ENCODE results near the gene STK40. TPM values are rescaled to one million over a fixed set of nuclear protein-coding genes. Genes with fewer than 3 reads are reported as not detected.

The STK40 gene
- total and polyA plus RNA-seq, 9 of the 15 experiments (the other 6 are each of a cell fraction or from before 2014, with no cell fraction given) = 0.69 to 94.3 (median 39.1) TPM

DNA sequence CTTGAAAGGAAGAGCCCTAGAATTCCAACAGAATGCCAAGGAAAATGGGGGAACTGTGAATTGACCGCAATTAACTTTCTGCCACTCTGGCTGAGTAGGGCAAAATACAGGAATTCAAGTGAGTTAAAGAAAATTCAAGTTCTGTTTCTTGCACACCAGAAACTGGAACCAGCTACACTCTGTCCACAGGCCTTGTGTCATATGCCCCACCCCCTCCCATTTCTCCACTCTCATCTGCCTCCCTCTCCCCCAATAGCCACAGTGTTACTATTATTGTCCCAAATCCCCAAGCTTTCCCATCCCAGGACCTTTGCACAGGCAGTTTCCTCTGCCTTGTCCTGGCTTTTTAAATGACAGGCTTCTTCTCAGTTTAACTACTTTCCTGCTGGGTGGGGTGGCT is 4.3 kb upstream of the STK40 start:
- in situ Hi-C loops (cut with MboI) (no loop called here), intact Hi-C loops (cut with micrococcal nuclease) (loop anchor here (5.0 kb wide), 1 partner anchor 68 kb away; the partner anchor contains the start of gene EVA1B)
- POLR2A ChIA-PET = interaction anchor here (0.7 to 9.7 kb wide), 4 partner anchors 9 to 1155 kb away, joined by 3 to 315 read pairs (median 4); partner anchors contain the start of gene LSM10
- no TSS peak for BruUV-seq (replicated peaks)
- Histone ChIP-seq H3K9me3 (replicated peaks; ENCODE audit: control insufficient read depth, insufficient read depth, low read depth, low read length) (no peaks in the 10 kb centered on the region), H3K4me2 (ENCODE audit: insufficient read depth, low read length) (no peak overlapping the region), H3K9me1 (ENCODE audit: control insufficient read depth, insufficient read depth, low read length) (peaks cover 5% of the 10 kb centered on the region), H3K9ac (ENCODE audit: insufficient read depth in 1 of 2, low read depth in 2 of 2, low read length in 2 of 2) (no peak overlapping the region), H4K20me1 (replicated peaks; ENCODE audit: control insufficient read depth, insufficient read depth, low read length) (peaks cover 3% of the 10 kb centered on the region; the same call in 1 of the 2 replicates), H3K4me1 (replicated peaks in 1 of 2; ENCODE audit: control insufficient read depth in 2 of 2, insufficient read depth in 2 of 2, low read length in 2 of 2) (peaks cover 17 to 20% of the 10 kb centered on the region in 2 experiments), H3K27ac (ENCODE audit: extremely low read depth, low read depth, low read length) (peak overlapping the region; percentile 19; the same call in 1 of the 3 replicates), H3K79me2 (ENCODE audit: control insufficient read depth, insufficient read depth, low read length) (peaks cover 19% of the 10 kb centered on the region), H3K4me3 (no peak overlapping the region), H3K36me3 (ENCODE audit: control insufficient read depth, insufficient read depth, low read length) (peaks cover 62% of the 10 kb centered on the region), H2AFZ (ENCODE audit: low read depth, low read length) (no peak overlapping the region), H3K27me3 (ENCODE audit: control insufficient read depth in 2 of 2, insufficient read depth in 2 of 2, low read length in 2 of 2) (no peaks in the 10 kb centered on the region)
- TF ChIP-seq HMGN3 (IDR thresholded peaks at IDR 0.05; ENCODE audit: borderline replicate concordance, extremely low read depth, insufficient read length, low read depth, low read length) (no peak), NFRKB (IDR thresholded peaks at IDR 0.05; ENCODE audit: low read depth) (no peak), ZNF699 (CRISPR knock-in tag; IDR thresholded peaks at IDR 0.05; ENCODE audit: insufficient replicate concordance) (no peak), ZNF778 (CRISPR knock-in tag; IDR thresholded peaks at IDR 0.05) (no peak), MCM3 (IDR thresholded peaks at IDR 0.05) (no peak), KLF10 (CRISPR knock-in tag; IDR thresholded peaks at IDR 0.05) (no peak), SMC3 (conservative IDR thresholded peaks at IDR 0.05; ENCODE audit: insufficient read depth, low read depth, low read length) (no peak), NEUROD1 (IDR thresholded peaks at IDR 0.05; ENCODE audit: borderline replicate concordance, low read depth, low read length, partially characterized antibody) (no peak), WHSC1 (IDR thresholded peaks at IDR 0.05; ENCODE audit: low read length) (no peak), SIN3A (IDR thresholded peaks at IDR 0.05; ENCODE audit: borderline replicate concordance in 2 of 2, control insufficient read depth in 1 of 2, low read depth in 2 of 2, low read length in 2 of 2) (no peak), DACH1 (IDR thresholded peaks at IDR 0.05; ENCODE audit: partially characterized antibody) (no peak), BRF1 (IDR thresholded peaks at IDR 0.05; ENCODE audit: borderline replicate concordance, extremely low read depth, insufficient read length) (no peak)
- TF ChIP-seq, protein P1, sequence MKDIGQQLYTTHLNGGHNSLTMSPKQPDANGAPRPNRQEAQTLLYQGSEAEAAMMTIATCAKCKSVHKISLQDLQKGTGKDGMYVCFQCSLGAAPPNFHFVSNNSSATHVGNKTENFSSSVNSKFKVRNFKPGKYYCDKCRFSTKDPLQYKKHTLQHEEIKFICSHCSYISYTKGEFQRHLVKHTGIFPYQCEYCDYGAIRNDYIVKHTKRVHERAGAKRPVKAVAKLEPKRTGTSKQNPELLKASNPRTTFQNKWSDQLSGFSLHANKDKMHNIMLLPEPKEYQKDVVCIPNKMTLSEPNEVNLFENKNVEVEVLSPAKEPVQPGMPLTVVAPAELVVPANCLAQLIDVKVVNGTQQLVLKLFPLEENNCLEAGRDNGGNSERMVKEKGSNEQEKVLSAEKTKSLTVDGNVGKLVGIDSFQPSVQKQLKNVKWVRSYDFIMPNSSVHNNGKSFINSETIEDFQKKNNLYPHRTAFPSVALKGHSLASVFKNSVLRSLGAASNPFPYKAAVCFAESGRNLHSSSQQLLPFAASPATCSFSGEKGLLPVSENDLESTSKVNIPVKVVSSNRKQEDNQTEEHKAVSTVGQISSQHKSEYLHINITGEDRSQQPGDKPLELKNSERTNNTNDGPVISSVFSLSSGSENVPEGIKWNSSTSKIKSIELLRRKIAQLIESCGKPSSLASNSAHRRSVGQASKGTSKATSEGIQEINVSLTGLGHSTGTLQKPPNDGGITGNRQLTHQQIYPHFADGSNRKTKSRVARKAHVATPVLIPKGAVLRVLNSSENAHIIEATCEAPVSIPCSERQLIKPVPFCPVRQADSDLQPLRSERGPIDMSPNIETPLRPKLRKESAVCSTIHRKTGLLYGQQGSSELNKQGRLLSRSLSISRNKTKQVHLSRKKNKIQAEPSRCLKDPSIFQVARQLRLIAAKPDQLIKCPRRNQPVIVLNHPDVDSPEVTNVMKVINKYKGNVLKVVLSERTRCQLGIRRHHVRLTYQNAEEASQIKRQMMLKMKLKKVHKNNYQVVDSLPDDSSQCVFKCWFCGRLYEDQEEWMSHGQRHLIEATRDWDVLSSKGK (CRISPR knock-in tag; IDR thresholded peaks at IDR 0.05) = no peak
- TF ChIP-seq, protein P2, sequence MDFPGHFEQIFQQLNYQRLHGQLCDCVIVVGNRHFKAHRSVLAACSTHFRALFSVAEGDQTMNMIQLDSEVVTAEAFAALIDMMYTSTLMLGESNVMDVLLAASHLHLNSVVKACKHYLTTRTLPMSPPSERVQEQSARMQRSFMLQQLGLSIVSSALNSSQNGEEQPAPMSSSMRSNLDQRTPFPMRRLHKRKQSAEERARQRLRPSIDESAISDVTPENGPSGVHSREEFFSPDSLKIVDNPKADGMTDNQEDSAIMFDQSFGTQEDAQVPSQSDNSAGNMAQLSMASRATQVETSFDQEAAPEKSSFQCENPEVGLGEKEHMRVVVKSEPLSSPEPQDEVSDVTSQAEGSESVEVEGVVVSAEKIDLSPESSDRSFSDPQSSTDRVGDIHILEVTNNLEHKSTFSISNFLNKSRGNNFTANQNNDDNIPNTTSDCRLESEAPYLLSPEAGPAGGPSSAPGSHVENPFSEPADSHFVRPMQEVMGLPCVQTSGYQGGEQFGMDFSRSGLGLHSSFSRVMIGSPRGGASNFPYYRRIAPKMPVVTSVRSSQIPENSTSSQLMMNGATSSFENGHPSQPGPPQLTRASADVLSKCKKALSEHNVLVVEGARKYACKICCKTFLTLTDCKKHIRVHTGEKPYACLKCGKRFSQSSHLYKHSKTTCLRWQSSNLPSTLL (IDR thresholded peaks at IDR 0.05) = no peak
- TF ChIP-seq, protein P3, sequence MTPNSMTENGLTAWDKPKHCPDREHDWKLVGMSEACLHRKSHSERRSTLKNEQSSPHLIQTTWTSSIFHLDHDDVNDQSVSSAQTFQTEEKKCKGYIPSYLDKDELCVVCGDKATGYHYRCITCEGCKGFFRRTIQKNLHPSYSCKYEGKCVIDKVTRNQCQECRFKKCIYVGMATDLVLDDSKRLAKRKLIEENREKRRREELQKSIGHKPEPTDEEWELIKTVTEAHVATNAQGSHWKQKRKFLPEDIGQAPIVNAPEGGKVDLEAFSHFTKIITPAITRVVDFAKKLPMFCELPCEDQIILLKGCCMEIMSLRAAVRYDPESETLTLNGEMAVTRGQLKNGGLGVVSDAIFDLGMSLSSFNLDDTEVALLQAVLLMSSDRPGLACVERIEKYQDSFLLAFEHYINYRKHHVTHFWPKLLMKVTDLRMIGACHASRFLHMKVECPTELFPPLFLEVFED (CRISPR knock-in tag; conservative IDR thresholded peaks at IDR 0.05) = no peak
- CTCF ChIA-PET (ENCODE audit: low intra/inter-chr PET ratio) = no interaction called here
- DNase-seq (ENCODE audit: extremely low read depth in 1 of 4, low spot score in 3 of 4) (no peak), FAIRE-seq (no peak), ATAC-seq (no peak)
- WGBS (ENCODE audit: insufficient coverage, low coverage, missing lambda C conversion rate) = 86% methylated on average over 1 of the region's 1 CpG
